ENCODE results near the gene KIF1C. TPM values are rescaled to one million over a fixed set of nuclear protein-coding genes. Genes with fewer than 3 reads are reported as not detected.
"Not testable (repeated sequence)": the region's sequence is repeated elsewhere in the genome, so short reads cannot be mapped to it uniquely, and the experiment has no call there.

Gene KIF1C
- total RNA-seq, 8 experiments from 2014 or later: 3.9 to 76.4 (median 16.4) TPM

- no peak for ATAC-seq (replicated peaks in 6 of 8)
- no peak overlapping the region for H3K4me3 ChIP-seq
- 40 to 88% (median 88%) methylated on average over 1 of the region's 1 CpG; no CpG with 5 or more reads in 7 of the 10 experiments for WGBS, 10 experiments
- H3K27ac ChIP-seq: no peak overlapping the region
- in situ Hi-C loops (cut with MboI; ENCODE audit: low pct_unique_long_range_greater_than_20kb in 2 of 9, low sequenced_read_pairs in 9 of 9, unreplicated experiment in 9 of 9): no loop called here
- no peaks in the 10 kb centered on the region for H3K4me1 ChIP-seq (replicated peaks in 1 of 2)
These were observed 45.8 kb downstream of the KIF1C start for GRCh38 chr17:5043524-5043923.

GRCh38 chr17:5044630-5045029, 46.9 kb downstream of the KIF1C start:
- Histone ChIP-seq H3K4me1 (replicated peaks in 1 of 2) (peaks cover 0 to 2% of the 10 kb centered on the region in 2 donors), H3K4me3 (no peak overlapping the region), H3K27ac (no peak overlapping the region)
- no peak for ATAC-seq (replicated peaks in 6 of 8)
- 59 to 100% (median 74%) methylated on average over 1 to 3 of the region's 5 CpGs; no CpG with 5 or more reads in 4 of the 10 experiments for WGBS, 10 experiments
- in situ Hi-C loops (cut with MboI; ENCODE audit: low pct_unique_long_range_greater_than_20kb in 2 of 9, low sequenced_read_pairs in 9 of 9, unreplicated experiment in 9 of 9): no loop called here

GRCh38 chr17:5045496-5045895, 47.7 kb downstream of the KIF1C start:
- no peak for ATAC-seq (replicated peaks in 6 of 8)
- no peak overlapping the region for H3K27ac ChIP-seq
- 40 to 100% (median 78%) methylated on average over 1 to 6 of the region's 6 CpGs; no CpG with 5 or more reads in 1 of the 10 experiments for WGBS, 10 experiments
- no peak overlapping the region for H3K4me3 ChIP-seq
- in situ Hi-C loops (cut with MboI; ENCODE audit: low pct_unique_long_range_greater_than_20kb in 2 of 9, low sequenced_read_pairs in 9 of 9, unreplicated experiment in 9 of 9): no loop called here
- H3K4me1 ChIP-seq (replicated peaks in 1 of 2): peaks cover 0 to 10% of the 10 kb centered on the region in 2 donors

GRCh38 chr17:5047446-5047845, 49.7 kb downstream of the KIF1C start:
- H3K4me1 ChIP-seq (replicated peaks in 1 of 2): peaks cover 0 to 10% of the 10 kb centered on the region in 2 donors
- no peak overlapping the region for H3K27ac ChIP-seq
- in situ Hi-C loops (cut with MboI; ENCODE audit: low pct_unique_long_range_greater_than_20kb in 2 of 9, low sequenced_read_pairs in 9 of 9, unreplicated experiment in 9 of 9): no loop called here
- no peak for ATAC-seq (replicated peaks in 6 of 8)
- no peak overlapping the region for H3K4me3 ChIP-seq
- 0 to 88% (median 59%) methylated on average over 1 to 2 of the region's 2 CpGs; no CpG with 5 or more reads in 2 of the 10 experiments for WGBS, 10 experiments

GRCh38 chr17:5049314-5049841, 51.6 kb downstream of the KIF1C start:
- in situ Hi-C loops (cut with MboI; ENCODE audit: low pct_unique_long_range_greater_than_20kb in 2 of 9, low sequenced_read_pairs in 9 of 9, unreplicated experiment in 9 of 9): no loop called here
- Histone ChIP-seq H3K27ac (no peak overlapping the region), H3K4me1 (replicated peaks in 1 of 2) (peaks cover 0 to 10% of the 10 kb centered on the region in 2 donors), H3K4me3 (no peak overlapping the region)
- ATAC-seq (replicated peaks in 6 of 8): peak in 1 of 8 experiments; percentile 18
- WGBS, 10 experiments: 29 to 100% (median 80%) methylated on average over 1 to 5 of the region's 5 CpGs; no CpG with 5 or more reads in 3 of the 10 experiments

- peak in 4 of 8 experiments; percentile 38 to 96 (median 72) for ATAC-seq (replicated peaks in 6 of 8)
- H3K4me1 ChIP-seq (replicated peaks in 1 of 2): peaks cover 0 to 10% of the 10 kb centered on the region in 2 donors
- H3K27ac ChIP-seq: no peak overlapping the region
- in situ Hi-C loops (cut with MboI; ENCODE audit: low pct_unique_long_range_greater_than_20kb in 2 of 9, low sequenced_read_pairs in 9 of 9, unreplicated experiment in 9 of 9): loop anchor here in 3 of 9 experiments (25.0 kb wide), 2 partner anchors 88 to 138 kb away; partner anchors contain the start of genes CHRNE (in 2 of the 3), ENO3 (in 1 of the 3) and SPAG7 (in 1 of the 3)
- 0 to 70% (median 43%) methylated on average over 1 to 9 of the region's 9 CpGs; no CpG with 5 or more reads in 1 of the 10 experiments for WGBS, 10 experiments
- no peak overlapping the region for H3K4me3 ChIP-seq
These were observed 52.5 kb downstream of the KIF1C start for GRCh38 chr17:5050278-5050677.

GRCh38 chr17:5055543-5055942, 57.8 kb downstream of the KIF1C start:
- Histone ChIP-seq H3K4me3 (no peak overlapping the region), H3K27ac (no peak overlapping the region), H3K4me1 (replicated peaks in 1 of 2) (no peaks in the 10 kb centered on the region)
- in situ Hi-C loops (cut with MboI; ENCODE audit: low pct_unique_long_range_greater_than_20kb in 2 of 9, low sequenced_read_pairs in 9 of 9, unreplicated experiment in 9 of 9): loop anchor here in 3 of 9 experiments (25.0 kb wide), 2 partner anchors 93 to 143 kb away; partner anchors contain the start of genes CHRNE (in 2 of the 3), ENO3 (in 1 of the 3) and SPAG7 (in 1 of the 3)
- ATAC-seq (replicated peaks in 6 of 8): no peak
- 69 to 100% (median 79%) methylated on average over 1 to 9 of the region's 10 CpGs; no CpG with 5 or more reads in 3 of the 10 experiments for WGBS, 10 experiments

- no peak overlapping the region for H3K27ac ChIP-seq
- WGBS, 10 experiments: 60 to 100% (median 86%) methylated on average over 1 of the region's 1 CpG; no CpG with 5 or more reads in 3 of the 10 experiments
- in situ Hi-C loops (cut with MboI; ENCODE audit: low pct_unique_long_range_greater_than_20kb in 2 of 9, low sequenced_read_pairs in 9 of 9, unreplicated experiment in 9 of 9): loop anchor here in 3 of 9 experiments (25.0 kb wide), 2 partner anchors 103 to 153 kb away; partner anchors contain the start of genes CHRNE (in 2 of the 3), ENO3 (in 1 of the 3) and SPAG7 (in 1 of the 3)
- H3K4me3 ChIP-seq: no peak overlapping the region
- H3K4me1 ChIP-seq (replicated peaks in 1 of 2): no peaks in the 10 kb centered on the region
- ATAC-seq (replicated peaks in 6 of 8): no peak
These were observed 67.5 kb downstream of the KIF1C start for GRCh38 chr17:5065227-5065744.

- 60 to 100% (median 86%) methylated on average over 1 to 3 of the region's 3 CpGs; no CpG with 5 or more reads in 4 of the 10 experiments for WGBS, 10 experiments
- ATAC-seq (replicated peaks in 6 of 8): no peak
- Histone ChIP-seq H3K4me1 (replicated peaks in 1 of 2) (no peaks in the 10 kb centered on the region), H3K27ac (no peak overlapping the region), H3K4me3 (no peak overlapping the region)
- in situ Hi-C loops (cut with MboI; ENCODE audit: low pct_unique_long_range_greater_than_20kb in 2 of 9, low sequenced_read_pairs in 9 of 9, unreplicated experiment in 9 of 9): loop anchor here in 3 of 9 experiments (25.0 kb wide), 2 partner anchors 106 to 156 kb away; partner anchors contain the start of genes CHRNE (in 2 of the 3), ENO3 (in 1 of the 3) and SPAG7 (in 1 of the 3)
These were observed 70.5 kb downstream of the KIF1C start for GRCh38 chr17:5068236-5068635.

- WGBS, 10 experiments: 28 to 100% (median 82%) methylated on average over 1 to 4 of the region's 4 CpGs; no CpG with 5 or more reads in 1 of the 10 experiments
These were observed 72.0 kb downstream of the KIF1C start for GRCh38 chr17:5069724-5070123.

GRCh38 chr17:5075472-5075871, 77.7 kb downstream of the KIF1C start:
- H3K4me1 ChIP-seq (replicated peaks in 1 of 2); in situ Hi-C loops (cut with MboI; ENCODE audit: low pct_unique_long_range_greater_than_20kb in 2 of 9, low sequenced_read_pairs in 9 of 9, unreplicated experiment in 9 of 9); H3K27ac ChIP-seq; ATAC-seq (replicated peaks in 6 of 8); H3K4me3 ChIP-seq: not testable (repeated sequence)
- WGBS, 10 experiments: 40 to 90% (median 68%) methylated on average over 1 to 4 of the region's 5 CpGs; no CpG with 5 or more reads in 1 of the 10 experiments

More at GRCh38 chr17:5069724-5070123, 72.0 kb downstream of the KIF1C start:
- in situ Hi-C loops (cut with MboI; ENCODE audit: low pct_unique_long_range_greater_than_20kb in 2 of 9, low sequenced_read_pairs in 9 of 9, unreplicated experiment in 9 of 9): loop anchor here in 3 of 9 experiments (25.0 kb wide), 2 partner anchors 107 to 157 kb away; partner anchors contain the start of genes CHRNE (in 2 of the 3), ENO3 (in 1 of the 3) and SPAG7 (in 1 of the 3)
- no peak for ATAC-seq (replicated peaks in 6 of 8)
- Histone ChIP-seq H3K4me1 (replicated peaks in 1 of 2) (no peaks in the 10 kb centered on the region), H3K27ac (no peak overlapping the region), H3K4me3 (no peak overlapping the region)

- ATAC-seq (replicated peaks in 6 of 8); in situ Hi-C loops (cut with MboI; ENCODE audit: low pct_unique_long_range_greater_than_20kb in 2 of 9, low sequenced_read_pairs in 9 of 9, unreplicated experiment in 9 of 9); H3K4me3 ChIP-seq; H3K4me1 ChIP-seq (replicated peaks in 1 of 2); H3K27ac ChIP-seq: not testable (repeated sequence)
- 90 to 100% (median 98%) methylated on average over 1 to 18 of the region's 24 CpGs; no CpG with 5 or more reads in 1 of the 10 experiments for WGBS, 10 experiments
These were observed 79.5 kb downstream of the KIF1C start for GRCh38 chr17:5077275-5077674.

- 11 to 98% (median 62%) methylated on average over 1 to 10 of the region's 14 CpGs; no CpG with 5 or more reads in 3 of the 10 experiments for WGBS, 10 experiments
- H3K27ac ChIP-seq: peak overlapping the region in 1 of 2 donors; percentile 75
- ATAC-seq (replicated peaks in 6 of 8): peak in 1 of 8 experiments; percentile 11
- peak overlapping the region in 4 of 5 donors; percentile 29 to 44 (median 33) for H3K4me3 ChIP-seq
- in situ Hi-C loops (cut with MboI; ENCODE audit: low pct_unique_long_range_greater_than_20kb in 2 of 9, low sequenced_read_pairs in 9 of 9, unreplicated experiment in 9 of 9): no loop called here
- H3K4me1 ChIP-seq (replicated peaks in 1 of 2): no peaks in the 10 kb centered on the region
These were observed 80.0 kb downstream of the KIF1C start for GRCh38 chr17:5077781-5078105.
